WTC11 (cell line): ENCODE data around the gene SYNM.

Experiments
- CBFB ChIP-seq: sonication (generic); formaldehyde crosslinking; IDR thresholded peaks from 2 replicates; pipeline ENCODE4 v1.8.1; 2022; ENCODE audit warnings: mild to moderate bottlenecking, low read depth, missing genetic modification reagents
- CREB1 ChIP-seq: sonication (generic); formaldehyde crosslinking; IDR thresholded peaks from 2 replicates; pipeline ENCODE4 v1.8.0; 2023; ENCODE audit warnings: mild to moderate bottlenecking, missing genetic modification reagents
- CTCF ChIP-seq: fragments of 200-600 bp; IDR thresholded peaks from 2 replicates; pipeline ENCODE4 v1.8.0; 2022; ENCODE audit warnings: antibody characterized with exemption
- HMGXB4 ChIP-seq: sonication (generic); formaldehyde crosslinking; IDR thresholded peaks from 2 replicates; pipeline ENCODE4 v1.8.1; 2023; ENCODE audit warnings: mild to moderate bottlenecking, moderate library complexity, missing genetic modification reagents
- JUN ChIP-seq: sonication (generic); formaldehyde crosslinking; IDR thresholded peaks from 2 replicates; pipeline ENCODE4 v1.8.0; 2023; ENCODE audit warnings: mild to moderate bottlenecking, missing genetic modification reagents
- KAT7 ChIP-seq: sonication (generic); formaldehyde crosslinking; IDR thresholded peaks from 2 replicates; pipeline ENCODE4 v1.8.1; 2023; ENCODE audit warnings: missing genetic modification reagents, mild to moderate bottlenecking, borderline replicate concordance
- NR3C1 ChIP-seq: sonication (generic); formaldehyde crosslinking; conservative IDR thresholded peaks from 2 replicates; pipeline ENCODE4 v1.8.1; 2023; ENCODE audit warnings: low read depth, mild to moderate bottlenecking, missing genetic modification reagents
- RELA ChIP-seq: sonication (generic); formaldehyde crosslinking; IDR thresholded peaks from 2 replicates; pipeline ENCODE4 v1.8.1; 2022; ENCODE audit warnings: missing genetic modification reagents, mild to moderate bottlenecking, borderline replicate concordance
- ZNF232 ChIP-seq: sonication (generic); formaldehyde crosslinking; IDR thresholded peaks from 2 replicates; pipeline ENCODE4 v1.8.0; 2022; ENCODE audit warnings: mild to moderate bottlenecking, missing genetic modification reagents
- ZNF281 ChIP-seq: sonication (generic); formaldehyde crosslinking; IDR thresholded peaks from 2 replicates; pipeline ENCODE4 v1.8.0; 2023; ENCODE audit warnings: mild to moderate bottlenecking, missing genetic modification reagents
- ZNF423 ChIP-seq: fragments of 250-450 bp; sonication (Bioruptor Pico); IDR thresholded peaks from 2 replicates; pipeline ENCODE4 v2.1.2; 2022; ENCODE audit warnings: mild to moderate bottlenecking, moderate library complexity
- TF ChIP-seq, protein P1 (sequence below): sonication (generic); formaldehyde crosslinking; IDR thresholded peaks from 2 replicates; pipeline ENCODE4 v1.8.0; 2022; ENCODE audit warnings: mild to moderate bottlenecking, missing genetic modification reagents

DNA sequence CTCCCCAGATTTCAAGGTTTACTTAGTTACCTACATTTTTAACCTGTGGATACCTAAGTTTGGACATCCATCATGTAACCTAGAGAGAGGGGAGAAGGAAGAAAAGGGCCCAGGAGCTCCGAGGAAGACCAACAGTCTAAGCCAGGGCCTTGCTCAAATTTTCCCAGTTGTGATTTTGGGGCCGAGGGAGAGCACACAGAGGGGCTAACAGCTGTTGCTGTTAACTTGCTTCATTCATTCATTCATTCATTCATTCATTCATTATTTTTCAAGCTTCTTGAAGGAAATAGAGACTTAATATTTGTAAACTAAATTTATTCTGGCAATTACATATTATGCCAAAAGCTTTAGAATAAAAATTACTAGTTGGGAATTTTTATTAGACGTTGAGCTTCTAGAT, 22.9 kb downstream of the SYNM start:
- TF ChIP-seq CTCF, result no peak
- no peak for TF ChIP-seq ZNF423 (CRISPR knock-in tag)
- TF ChIP-seq HMGXB4 (CRISPR knock-in tag), result no peak
- TF ChIP-seq JUN (CRISPR knock-in tag), result no peak
- TF ChIP-seq ZNF232, result no peak
- TF ChIP-seq CREB1 (CRISPR knock-in tag), result no peak
- TF ChIP-seq KAT7 (CRISPR knock-in tag), result no peak
- TF ChIP-seq ZNF281, result no peak
- TF ChIP-seq RELA (CRISPR knock-in tag), result no peak
- TF ChIP-seq CBFB (CRISPR knock-in tag), result no peak
- TF ChIP-seq, protein P1, sequence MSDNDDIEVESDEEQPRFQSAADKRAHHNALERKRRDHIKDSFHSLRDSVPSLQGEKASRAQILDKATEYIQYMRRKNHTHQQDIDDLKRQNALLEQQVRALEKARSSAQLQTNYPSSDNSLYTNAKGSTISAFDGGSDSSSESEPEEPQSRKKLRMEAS (CRISPR knock-in tag), result no peak
- no peak for TF ChIP-seq NR3C1 (CRISPR knock-in tag)
